ENCODE results near the gene LSM6.

Gene LSM6

GRCh38 chr4:146175541-146176453 is at the start of gene LSM6:
Gene LSM6 (plus strand): TSS chr4:146175718. CDS start chr4:146182922, 7,204 bp downstream.
- DNase-seq (ENCODE audit: low spot score) = peak; percentile 90

GRCh38 chr4:146132445-146132844 is 43.1 kb upstream of the LSM6 start:
- no peak for DNase-seq (ENCODE audit: low spot score)

- no peak for DNase-seq (ENCODE audit: low spot score)
Measured at GRCh38 chr4:146134761-146135445, 40.6 kb upstream of the LSM6 start.

- DNase-seq (ENCODE audit: low spot score) = no peak
Measured at GRCh38 chr4:146135941-146136340, 39.6 kb upstream of the LSM6 start.

- no peak for DNase-seq (ENCODE audit: low spot score)
Measured at GRCh38 chr4:146142768-146143167, 32.8 kb upstream of the LSM6 start.

- no peak for DNase-seq (ENCODE audit: low spot score)
Measured at GRCh38 chr4:146143888-146144287, 31.6 kb upstream of the LSM6 start.

GRCh38 chr4:146146918-146147317 is 28.6 kb upstream of the LSM6 start:
- no peak for DNase-seq (ENCODE audit: low spot score)

GRCh38 chr4:146148021-146148420 is 27.5 kb upstream of the LSM6 start:
- no peak for DNase-seq (ENCODE audit: low spot score)

- DNase-seq (ENCODE audit: low spot score) = no peak
Measured at GRCh38 chr4:146154057-146154456, 21.5 kb upstream of the LSM6 start.

- no peak for DNase-seq (ENCODE audit: low spot score)
Measured at GRCh38 chr4:146155152-146155724, 20.3 kb upstream of the LSM6 start.

- no peak for DNase-seq (ENCODE audit: low spot score)
Measured at GRCh38 chr4:146158036-146158745, 17.3 kb upstream of the LSM6 start.

- no peak for DNase-seq (ENCODE audit: low spot score)
Measured at GRCh38 chr4:146159384-146160058, 16.0 kb upstream of the LSM6 start.

- DNase-seq (ENCODE audit: low spot score) = no peak
Measured at GRCh38 chr4:146161243-146161642, 14.3 kb upstream of the LSM6 start.

GRCh38 chr4:146165221-146165620 is 10.3 kb upstream of the LSM6 start:
- DNase-seq (ENCODE audit: low spot score) = no peak

- no peak for DNase-seq (ENCODE audit: low spot score)
Measured at GRCh38 chr4:146165840-146166239, 9.7 kb upstream of the LSM6 start.

- no peak for DNase-seq (ENCODE audit: low spot score)
Measured at GRCh38 chr4:146170149-146170548, 5.4 kb upstream of the LSM6 start.

- DNase-seq (ENCODE audit: low spot score) = peak; percentile 35
Measured at GRCh38 chr4:146176891-146177290, 1.4 kb downstream of the LSM6 start.

- DNase-seq (ENCODE audit: low spot score) = no peak
Measured at GRCh38 chr4:146178126-146178525, 2.6 kb downstream of the LSM6 start.

- no peak for DNase-seq (ENCODE audit: low spot score)
Measured at GRCh38 chr4:146179784-146180370, 4.4 kb downstream of the LSM6 start.

- DNase-seq (ENCODE audit: low spot score) = no peak
Measured at GRCh38 chr4:146182443-146182842, 6.9 kb downstream of the LSM6 start.

- no peak for DNase-seq (ENCODE audit: low spot score)
Measured at GRCh38 chr4:146183209-146183608, 7.7 kb downstream of the LSM6 start.
